ENCODE results near the gene CPEB2. TPM values are rescaled to one million over a fixed set of nuclear protein-coding genes. Genes with fewer than 3 reads are reported as not detected.

CPEB2 gene
- total and polyA plus RNA-seq, 9 of the 15 experiments (the other 6 are each of a cell fraction or from before 2014, with no cell fraction given), result 0.39 to 3.0 (median 1.4) TPM

GRCh38 chr4:15042529-15043167 lies 40.4 kb downstream of the CPEB2 start:
- POLR2A ChIA-PET, result no interaction called here
- H3K36me3 ChIP-seq (ENCODE audit: control insufficient read depth, insufficient read depth, low read length), result peaks cover 3% of the 10 kb centered on the region; the same call in 1 of the 3 replicates
- in situ Hi-C loops (cut with MboI) (no loop called here), intact Hi-C loops (cut with micrococcal nuclease) (no loop called here)
- H3K4me3 ChIP-seq, result no peak overlapping the region
- WGBS (ENCODE audit: insufficient coverage, low coverage, missing lambda C conversion rate), result 51% methylated on average over 4 of the region's 4 CpGs
- no peak for TF ChIP-seq SMAD4 (CRISPR knock-in tag; conservative IDR thresholded peaks at IDR 0.05)
- TF ChIP-seq, protein P1, sequence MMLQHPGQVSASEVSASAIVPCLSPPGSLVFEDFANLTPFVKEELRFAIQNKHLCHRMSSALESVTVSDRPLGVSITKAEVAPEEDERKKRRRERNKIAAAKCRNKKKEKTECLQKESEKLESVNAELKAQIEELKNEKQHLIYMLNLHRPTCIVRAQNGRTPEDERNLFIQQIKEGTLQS (IDR thresholded peaks at IDR 0.05), result peak; percentile 30; the same call in 1 of the 2 replicates
- TF ChIP-seq, protein P1 (CRISPR knock-in tag; conservative IDR thresholded peaks at IDR 0.05), result no peak
- no peak for TF ChIP-seq ZNF212 (CRISPR knock-in tag; IDR thresholded peaks at IDR 0.05)
- ATAC-seq, result no peak
- H4K20me1 ChIP-seq (replicated peaks; ENCODE audit: control insufficient read depth, insufficient read depth, low read length), result no peaks in the 10 kb centered on the region
- no peaks in the 10 kb centered on the region for H3K79me2 ChIP-seq (ENCODE audit: control insufficient read depth, insufficient read depth, low read length)
- CTCF ChIA-PET (ENCODE audit: low intra/inter-chr PET ratio), result interaction anchor here (1.1 kb wide), 1 partner anchor 120 kb away, joined by 3 read pairs; no protein-coding TSS in a partner anchor
- no peak overlapping the region for H3K9ac ChIP-seq (ENCODE audit: insufficient read depth in 1 of 2, low read depth in 2 of 2, low read length in 2 of 2)
- no peaks in the 10 kb centered on the region for H3K4me1 ChIP-seq (replicated peaks in 1 of 2; ENCODE audit: control insufficient read depth in 2 of 2, insufficient read depth in 2 of 2, low read length in 2 of 2)
- H3K27ac ChIP-seq (ENCODE audit: extremely low read depth, low read depth, low read length), result no peak overlapping the region
- no peak overlapping the region for H3K4me2 ChIP-seq (ENCODE audit: insufficient read depth, low read length)
- no peak for FAIRE-seq
- no TSS peak for BruUV-seq (replicated peaks)
- H2AFZ ChIP-seq (ENCODE audit: low read depth, low read length), result no peak overlapping the region
- H3K9me3 ChIP-seq (replicated peaks; ENCODE audit: control insufficient read depth, insufficient read depth, low read depth, low read length), result no peaks in the 10 kb centered on the region
- DNase-seq (ENCODE audit: extremely low read depth in 1 of 4, low spot score in 3 of 4), result no peak
- no peaks in the 10 kb centered on the region for H3K9me1 ChIP-seq (ENCODE audit: control insufficient read depth, insufficient read depth, low read length)
- no peaks in the 10 kb centered on the region for H3K27me3 ChIP-seq (ENCODE audit: control insufficient read depth in 2 of 2, insufficient read depth in 2 of 2, low read length in 2 of 2)

GRCh38 chr4:15043226-15043625 lies 40.9 kb downstream of the CPEB2 start:
- Histone ChIP-seq H3K9ac (ENCODE audit: insufficient read depth in 1 of 2, low read depth in 2 of 2, low read length in 2 of 2) (no peak overlapping the region), H4K20me1 (replicated peaks; ENCODE audit: control insufficient read depth, insufficient read depth, low read length) (no peaks in the 10 kb centered on the region), H3K27ac (ENCODE audit: extremely low read depth, low read depth, low read length) (no peak overlapping the region), H3K9me1 (ENCODE audit: control insufficient read depth, insufficient read depth, low read length) (no peaks in the 10 kb centered on the region), H3K36me3 (ENCODE audit: control insufficient read depth, insufficient read depth, low read length) (peaks cover 3% of the 10 kb centered on the region; the same call in 1 of the 3 replicates), H3K4me3 (no peak overlapping the region), H3K4me2 (ENCODE audit: insufficient read depth, low read length) (no peak overlapping the region), H3K79me2 (ENCODE audit: control insufficient read depth, insufficient read depth, low read length) (no peaks in the 10 kb centered on the region), H2AFZ (ENCODE audit: low read depth, low read length) (no peak overlapping the region), H3K27me3 (ENCODE audit: control insufficient read depth in 2 of 2, insufficient read depth in 2 of 2, low read length in 2 of 2) (no peaks in the 10 kb centered on the region), H3K9me3 (replicated peaks; ENCODE audit: control insufficient read depth, insufficient read depth, low read depth, low read length) (no peaks in the 10 kb centered on the region), H3K4me1 (replicated peaks in 1 of 2; ENCODE audit: control insufficient read depth in 2 of 2, insufficient read depth in 2 of 2, low read length in 2 of 2) (no peaks in the 10 kb centered on the region)
- intact Hi-C loops (cut with micrococcal nuclease), result no loop called here
- peak in 3 of 4 experiments; percentile 6 to 20 (median 11) for DNase-seq (ENCODE audit: extremely low read depth in 1 of 4, low spot score in 3 of 4)
- no peak for FAIRE-seq
- WGBS (ENCODE audit: insufficient coverage, low coverage, missing lambda C conversion rate), result 66% methylated on average over 3 of the region's 3 CpGs
- peak; percentile 73 for ATAC-seq
- in situ Hi-C loops (cut with MboI), result no loop called here
- CTCF ChIA-PET (ENCODE audit: low intra/inter-chr PET ratio), result interaction anchor here (1.1 kb wide), 1 partner anchor 120 kb away, joined by 3 read pairs; no protein-coding TSS in a partner anchor
- no TSS peak for BruUV-seq (replicated peaks)
- POLR2A ChIA-PET, result no interaction called here
- TF ChIP-seq ZFPM2 (CRISPR knock-in tag; IDR thresholded peaks at IDR 0.05), result no peak
